Measurements from ENCODE around the gene HDLBP.

Gene HDLBP

GRCh38 chr2:241177526-241178334, 137.7 kb downstream of the HDLBP start:
- no peak for DNase-seq (ENCODE audit: low read depth in 2 of 2, low spot score in 1 of 2)

All from stimulated activated CD8-positive, alpha-beta memory T cell treated with anti-CD3 and anti-CD28 coated beads, Interleukin-4, amount 100 ng/mL, for 4 hours (primary cell).